ENCODE measurements around the gene RAD51C. TPM values are rescaled to one million over a fixed set of nuclear protein-coding genes. Genes with fewer than 3 reads are reported as not detected.
"Not testable (repeated sequence)": the region's sequence is repeated elsewhere in the genome, so short reads cannot be mapped to it uniquely, and the experiment has no call there.

RAD51C gene
- total RNA-seq, 4 donors from 2014 or later, result 7.1 to 18.3 (median 15.7) TPM

DNA sequence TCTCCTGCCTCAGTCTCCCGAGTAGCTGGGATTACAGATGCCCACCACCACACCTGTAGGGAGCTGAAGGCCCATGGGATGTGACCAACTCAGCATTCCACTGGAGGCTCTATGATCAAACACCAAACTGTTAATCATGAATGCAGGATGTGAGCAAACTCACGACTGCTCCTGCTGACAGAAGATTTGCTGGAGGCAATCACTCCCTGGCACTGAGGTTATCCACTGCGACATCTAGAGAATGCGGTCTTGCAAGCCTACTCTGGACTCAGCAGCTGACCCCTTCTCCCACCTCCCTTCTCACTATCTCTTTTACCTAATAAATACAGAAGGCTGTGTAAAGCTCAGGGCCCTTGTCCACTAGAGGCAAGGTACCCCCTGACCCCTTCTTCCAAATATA is 5.4 kb upstream of the RAD51C start:
- no peak for DNase-seq (ENCODE audit: low spot score)
- TF ChIP-seq, protein P1, sequence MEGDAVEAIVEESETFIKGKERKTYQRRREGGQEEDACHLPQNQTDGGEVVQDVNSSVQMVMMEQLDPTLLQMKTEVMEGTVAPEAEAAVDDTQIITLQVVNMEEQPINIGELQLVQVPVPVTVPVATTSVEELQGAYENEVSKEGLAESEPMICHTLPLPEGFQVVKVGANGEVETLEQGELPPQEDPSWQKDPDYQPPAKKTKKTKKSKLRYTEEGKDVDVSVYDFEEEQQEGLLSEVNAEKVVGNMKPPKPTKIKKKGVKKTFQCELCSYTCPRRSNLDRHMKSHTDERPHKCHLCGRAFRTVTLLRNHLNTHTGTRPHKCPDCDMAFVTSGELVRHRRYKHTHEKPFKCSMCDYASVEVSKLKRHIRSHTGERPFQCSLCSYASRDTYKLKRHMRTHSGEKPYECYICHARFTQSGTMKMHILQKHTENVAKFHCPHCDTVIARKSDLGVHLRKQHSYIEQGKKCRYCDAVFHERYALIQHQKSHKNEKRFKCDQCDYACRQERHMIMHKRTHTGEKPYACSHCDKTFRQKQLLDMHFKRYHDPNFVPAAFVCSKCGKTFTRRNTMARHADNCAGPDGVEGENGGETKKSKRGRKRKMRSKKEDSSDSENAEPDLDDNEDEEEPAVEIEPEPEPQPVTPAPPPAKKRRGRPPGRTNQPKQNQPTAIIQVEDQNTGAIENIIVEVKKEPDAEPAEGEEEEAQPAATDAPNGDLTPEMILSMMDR (IDR thresholded peaks at IDR 0.05), result no peak
- no peak for ATAC-seq (ENCODE audit: low FRiP score)

DNA sequence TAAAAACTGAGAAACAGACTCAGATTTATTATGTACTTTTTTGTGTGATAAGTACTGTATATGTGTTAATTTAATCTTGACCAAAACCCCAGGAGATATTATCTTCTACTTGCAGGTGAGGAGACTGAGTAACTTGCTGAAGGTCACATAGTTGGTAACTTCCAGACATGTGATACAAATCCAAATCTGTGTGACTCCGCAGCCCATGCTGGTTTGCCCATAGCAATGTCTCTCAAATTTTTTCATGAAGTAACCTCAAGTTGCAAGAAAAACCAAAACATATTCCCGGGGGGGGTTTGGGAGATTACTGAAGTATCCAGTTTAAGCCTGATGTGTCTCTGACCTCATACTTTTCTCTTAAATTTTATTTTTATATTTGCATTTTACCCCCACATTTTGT is 3.9 kb upstream of the RAD51C start:
- TF ChIP-seq, protein P1 (IDR thresholded peaks at IDR 0.05), result no peak
- ATAC-seq (ENCODE audit: low FRiP score), result no peak
- DNase-seq (ENCODE audit: low spot score), result no peak

DNA sequence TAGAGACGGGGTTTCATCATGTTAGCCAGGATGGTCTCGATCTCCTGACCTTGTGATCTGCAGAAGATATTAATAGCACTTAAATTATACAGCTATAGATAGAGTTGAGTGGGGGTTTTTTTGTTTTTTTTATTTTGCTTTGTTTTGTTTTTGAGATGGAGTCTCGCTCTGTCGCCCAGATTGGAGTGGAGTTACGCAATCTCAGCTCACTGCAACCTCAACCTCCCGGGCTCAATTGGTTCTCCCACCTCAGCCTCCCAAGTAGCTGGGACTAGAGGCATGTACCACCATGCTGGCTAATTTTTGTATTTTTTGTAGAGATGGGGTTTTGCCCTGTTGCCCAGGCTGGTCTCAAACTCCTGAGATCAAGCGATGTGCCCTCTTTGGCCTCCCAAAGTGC is 2.4 kb upstream of the RAD51C start:
- not testable (repeated sequence) for ATAC-seq (ENCODE audit: low FRiP score); DNase-seq (ENCODE audit: low spot score)

DNA sequence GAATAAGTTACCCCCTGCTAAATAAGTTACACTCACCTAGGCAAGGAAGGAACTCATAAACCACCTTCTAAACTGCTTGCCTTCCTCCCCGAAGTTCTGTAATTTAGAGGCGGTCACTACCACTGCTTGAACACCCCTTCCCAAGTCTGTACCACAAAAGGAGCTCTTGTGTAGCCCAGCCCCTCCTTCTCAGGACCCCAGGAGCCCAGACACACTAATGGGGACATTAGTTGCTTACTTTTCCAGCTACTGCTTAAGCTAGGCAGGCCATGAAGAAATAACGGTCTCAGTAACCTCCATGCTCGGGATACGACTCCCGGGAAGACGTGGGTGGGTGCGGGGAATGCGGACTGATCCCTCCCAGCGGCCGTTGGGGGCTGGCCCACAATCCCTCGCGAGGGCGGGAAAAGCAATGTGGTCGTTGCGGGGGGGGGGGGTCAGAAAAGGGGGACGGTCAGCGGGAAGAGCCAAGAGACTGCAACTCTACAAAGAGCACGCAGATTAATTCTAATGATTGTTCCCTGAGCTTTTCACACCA is 632 bp upstream of the RAD51C start, which contains the start of gene TEX14:
Gene TEX14 (minus strand): TSS at position 345 of the 538 bp plus-strand sequence. CDS start 40,044 bp downstream, outside the sequence.
- TF ChIP-seq, protein P1 (IDR thresholded peaks at IDR 0.05), result no peak
- no peak for DNase-seq (ENCODE audit: low spot score)
- ATAC-seq (ENCODE audit: low FRiP score), result no peak

DNA sequence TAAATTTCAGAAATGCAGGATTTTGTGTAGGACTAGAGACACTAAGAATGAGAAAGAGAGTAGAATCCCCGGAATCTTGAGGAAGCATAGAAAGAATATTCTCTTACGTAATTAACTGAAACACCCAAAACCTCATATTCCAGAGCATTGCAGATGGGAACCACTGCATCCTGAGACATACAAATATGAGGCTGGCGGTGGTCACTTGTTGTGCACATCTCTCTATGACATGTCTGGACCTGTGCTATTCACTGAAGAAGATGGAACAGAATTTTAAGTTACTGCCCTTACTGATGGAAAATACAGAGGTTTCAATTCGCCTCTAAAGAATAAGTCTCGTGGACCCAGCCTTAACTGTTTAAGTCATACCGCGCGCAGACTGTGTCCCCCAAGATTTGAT is 806 bp downstream of the RAD51C start:
- DNase-seq (ENCODE audit: low spot score), result no peak
- no peak for ATAC-seq (ENCODE audit: low FRiP score)
- TF ChIP-seq, protein P1 (IDR thresholded peaks at IDR 0.05), result no peak

DNA sequence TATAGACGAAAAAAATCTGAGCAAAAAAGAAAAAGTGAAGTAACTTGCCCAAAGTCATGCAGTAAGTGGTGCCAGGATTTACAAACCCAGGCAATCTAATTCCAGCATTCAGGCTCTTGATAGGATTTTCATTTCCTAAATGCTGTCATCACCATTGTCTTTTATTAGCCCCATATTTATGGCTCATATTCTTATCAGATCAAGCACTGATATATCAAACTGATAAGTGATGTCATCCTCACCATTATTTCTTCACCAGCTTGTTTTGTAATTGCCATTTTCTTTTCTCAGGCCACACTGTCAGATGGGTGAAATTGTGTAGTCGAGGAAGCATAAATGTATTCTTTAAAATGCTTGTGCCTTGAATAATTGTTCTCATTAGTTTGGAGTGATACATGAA is 1.3 kb downstream of the RAD51C start:
- TF ChIP-seq, protein P1 (IDR thresholded peaks at IDR 0.05), result no peak
- DNase-seq (ENCODE audit: low spot score), result no peak
- no peak for ATAC-seq (ENCODE audit: low FRiP score)

DNA sequence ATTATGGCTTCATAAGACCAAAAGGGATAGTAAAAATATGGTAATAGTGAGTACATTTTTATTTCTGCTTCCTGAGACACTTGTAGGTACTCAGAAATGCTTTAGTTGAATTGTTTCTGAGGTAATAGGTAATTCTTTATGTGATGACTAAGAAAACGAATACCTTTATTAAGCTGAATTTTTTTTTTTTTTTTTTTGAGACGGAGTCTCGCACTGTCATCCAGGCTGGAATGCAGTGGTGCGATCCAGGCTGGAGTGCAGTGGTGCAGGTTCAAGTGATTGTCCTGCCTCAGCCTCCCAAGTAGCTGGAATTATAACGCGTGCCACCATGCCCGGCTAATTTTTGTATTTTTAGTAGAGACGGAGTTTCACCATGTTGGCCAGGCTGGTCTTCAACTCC is 1.9 kb downstream of the RAD51C start:
- ATAC-seq (ENCODE audit: low FRiP score), result no peak
- DNase-seq (ENCODE audit: low spot score), result no peak
- TF ChIP-seq, protein P1 (IDR thresholded peaks at IDR 0.05), result no peak

Data from omental fat pad (tissue), 4 donors.